H1 (cell line): ENCODE data around the gene ZNF219.

Experiments used
- ASH2L ChIP-seq: fragments of 200-600, 300-600 bp; sonication (generic); IDR thresholded peaks from one replicate; pipeline ENCODE4 v1.7.1; 2017; ENCODE audit warnings: low read length
- CTCF ChIP-seq, 3 experiments: IDR thresholded peaks; 1 replicate in 2 of 3; 2 replicates in 1 of 3; pipeline versions ENCODE4 v1.5.1 to v1.6.1; 2011; ENCODE audit warnings: low read length in 3 of 3, mild to moderate bottlenecking in 3 of 3, inconsistent platforms in 2 of 3, low read depth in 1 of 3, moderate library complexity in 1 of 3; ENCODE audit not compliant: insufficient read depth in 1 of 3; ENCODE audit errors: control extremely low read depth in 1 of 3
- EP300 ChIP-seq, 2 experiments: IDR thresholded peaks; 1 replicate in 1 of 2; 2 replicates in 1 of 2; pipeline ENCODE4 v1.6.1; 2011 to 2012; ENCODE audit warnings: low read depth in 2 of 2, low read length in 2 of 2, mild to moderate bottlenecking in 2 of 2, borderline replicate concordance in 1 of 2, inconsistent platforms in 1 of 2, moderate library complexity in 1 of 2
- GTF2F1 ChIP-seq: IDR thresholded peaks from 2 replicates; pipeline ENCODE4 v1.6.1; 2012; ENCODE audit warnings: low read depth, low read length, improper control_type of control experiment, borderline replicate concordance
- MAX ChIP-seq: IDR thresholded peaks from 2 replicates; pipeline ENCODE4 v1.6.1; 2012; ENCODE audit warnings: inconsistent platforms
- POLR2A ChIP-seq, 2 experiments: IDR thresholded peaks; 1 replicate in 1 of 2; 2 replicates in 1 of 2; pipeline ENCODE4 v1.6.1; 2011; ENCODE audit warnings: low read depth in 2 of 2, low read length in 2 of 2, mild to moderate bottlenecking in 2 of 2; ENCODE audit errors: control extremely low read depth in 1 of 2
- RFX5 ChIP-seq: IDR thresholded peaks from 2 replicates; pipeline ENCODE4 v1.6.1; 2011; ENCODE audit warnings: low read depth, low read length, improper control_type of control experiment, borderline replicate concordance
- SP1 ChIP-seq: IDR thresholded peaks from 2 replicates; pipeline ENCODE4 v1.6.1; 2011; ENCODE audit warnings: low read depth, low read length

- TF ChIP-seq CTCF (IDR thresholded peaks at IDR 0.05; ENCODE audit: control extremely low read depth in 1 of 3, insufficient read depth in 1 of 3, low read depth in 1 of 3, low read length in 3 of 3) (no peak), MAX (no peak), POLR2A (IDR thresholded peaks at IDR 0.05; ENCODE audit: control extremely low read depth in 1 of 2, low read depth in 2 of 2, low read length in 2 of 2) (no peak), GTF2F1 (no peak), EP300 (IDR thresholded peaks at IDR 0.05; ENCODE audit: borderline replicate concordance in 1 of 2, low read depth in 2 of 2, low read length in 2 of 2) (no peak), RFX5 (no peak), ASH2L (no peak), SP1 (no peak)
These were observed 56.6 kb downstream of the ZNF219 start, which contains the start of gene RNASE7 for GRCh38 chr14:21041676-21042433.
